T-cell (primary cell): ENCODE data around the gene ETFRF1. TPM values are rescaled to one million over a fixed set of nuclear protein-coding genes. Genes with fewer than 3 reads are reported as not detected.

Source experiments
- ATAC-seq, 4 experiments: fragments of 200-7000 bp in 3 of 4; fragments of 150-1000 bp in 1 of 4; cut with Tn5 transposase; replicated peaks in 1 of 4; 1 replicate in 3 of 4; 2 replicates in 1 of 4; pipeline ENCODE4 v1.10.0; 2021; ENCODE audit warnings: moderate library complexity in 3 of 4, mild to moderate bottlenecking in 2 of 4, moderate number of reproducible peaks in 1 of 4
- CTCF ChIA-PET, 2 donors: fragments of 300-600 bp; sonication (Branson Sonifier 250); formaldehyde crosslinking; loops; one replicate each; lab custom pipeline; 2022; ENCODE audit warnings: antibody characterized with exemption in 2 of 2; lab: Charles Lee
- POLR2A ChIA-PET, 2 donors: fragments of 300-600 bp; sonication (Branson Sonifier 250); formaldehyde crosslinking; loops; one replicate each; lab custom pipeline; 2022; ENCODE audit warnings: antibody characterized with exemption in 2 of 2; lab: Charles Lee
- DNase-seq, 35 experiments: peaks; one replicate each; pipeline versions ENCODE4 v3.0.0 to v3.0.0-alpha.2; 2013 to 2023
- H3K27ac ChIP-seq: one replicate; pipeline ENCODE4 v1.5.1; 2013; ENCODE audit warnings: low read length
- H3K27me3 ChIP-seq, 2 experiments: replicated peaks in 1 of 2; 1 replicate in 1 of 2; 2 replicates in 1 of 2; pipeline versions ENCODE4 v1.6.1 to v1.7.0; 2013; ENCODE audit warnings: low read length in 1 of 2, mixed read lengths in 1 of 2; ENCODE audit not compliant: control insufficient read depth in 2 of 2, insufficient read depth in 2 of 2; ENCODE audit errors: extremely low read depth in 1 of 2
- H3K36me3 ChIP-seq, 2 donors: 1 replicate in 1 of 2; 2 replicates in 1 of 2; pipeline versions ENCODE4 v1.6.1 to v1.7.0; 2013; ENCODE audit warnings: low read length in 1 of 2; ENCODE audit not compliant: control insufficient read depth in 2 of 2, insufficient read depth in 1 of 2; ENCODE audit errors: extremely low read depth in 1 of 2
- H3K4me1 ChIP-seq, 2 experiments: 1 replicate in 1 of 2; 2 replicates in 1 of 2; pipeline versions ENCODE4 v1.6.1 to v1.7.0; 2013; ENCODE audit warnings: low read length in 2 of 2, mixed read lengths in 1 of 2; ENCODE audit not compliant: insufficient read depth in 2 of 2, control insufficient read depth in 1 of 2; ENCODE audit errors: extremely low read depth in 1 of 2
- H3K4me3 ChIP-seq, 2 donors: 1 replicate in 1 of 2; 2 replicates in 1 of 2; pipeline versions ENCODE4 v1.5.1 to v1.7.0; 2013; ENCODE audit warnings: mild to moderate bottlenecking in 2 of 2, low read length in 1 of 2, moderate library complexity in 1 of 2; ENCODE audit not compliant: control insufficient read depth in 1 of 2; ENCODE audit errors: extremely low read depth in 1 of 2
- H3K9me3 ChIP-seq: 2 replicates; pipeline ENCODE4 v1.7.0; 2013
- H3K27ac Mint-ChIP-seq, 2 donors: one replicate each; pipeline ENCODE4 v1.8.0; 2020 to 2021; ENCODE audit warnings: mild to moderate bottlenecking in 2 of 2, mixed read lengths in 2 of 2
- H3K27me3 Mint-ChIP-seq, 2 donors: one replicate each; pipeline ENCODE4 v1.8.0; 2021 to 2022; ENCODE audit warnings: mixed read lengths in 2 of 2
- H3K36me3 Mint-ChIP-seq: one replicate; pipeline ENCODE4 v1.8.0; 2021; ENCODE audit warnings: mixed read lengths
- H3K4me1 Mint-ChIP-seq, 3 donors: one replicate each; pipeline ENCODE4 v1.8.0; 2020 to 2022; ENCODE audit warnings: mixed read lengths in 3 of 3, mild to moderate bottlenecking in 1 of 3
- H3K4me3 Mint-ChIP-seq, 3 donors: one replicate each; pipeline ENCODE4 v1.8.0; 2020 to 2022; ENCODE audit warnings: mild to moderate bottlenecking in 3 of 3, mixed read lengths in 3 of 3, moderate library complexity in 3 of 3
- H3K9me3 Mint-ChIP-seq, 3 donors: one replicate each; pipeline ENCODE4 v1.8.0; 2020 to 2022; ENCODE audit warnings: mixed read lengths in 3 of 3
- WGBS: methylation state at CpG from one replicate; pipeline ENCODE4 v1.1.5; 2013; ENCODE audit warnings: missing lambda C conversion rate; ENCODE audit not compliant: insufficient coverage; 5-methylcytosine and 5-hydroxymethylcytosine counted together
- total RNA-seq, 35 experiments: library from RNA in 6 of 35; stranded (reverse) in 6 of 35; fragments of 120-200 nt in 1 of 35; gene quantifications; one replicate each; pipeline versions ENCODE4 v1.2.1 to v1.2.4 and lab custom pipeline; 2013 to 2026

Gene ETFRF1
- total RNA-seq, 5 donors from 2014 or later (not counting 1 experiment from before 2014, with no cell fraction given): 20.0 to 34.4 (median 22.1) TPM

DNA sequence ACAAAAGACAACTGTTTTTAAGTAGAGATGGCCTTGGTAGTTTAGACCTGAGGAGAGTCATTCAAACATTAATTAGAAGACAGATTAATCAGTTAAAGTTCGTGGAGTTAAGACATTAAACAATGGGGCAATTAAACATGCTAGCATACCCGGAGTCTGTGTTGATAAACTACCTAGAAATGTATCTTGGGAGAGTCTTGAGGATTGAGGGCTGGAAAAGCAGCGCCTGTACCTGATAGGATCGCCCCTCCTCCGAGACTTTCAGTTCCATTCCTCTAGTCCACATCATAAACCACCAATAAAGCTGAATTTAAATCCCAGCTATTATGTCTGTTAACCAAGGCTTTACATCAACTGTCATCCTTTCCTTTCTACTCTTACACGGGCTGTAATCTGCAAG, 56.7 kb downstream of the ETFRF1 start:
- no peak for ATAC-seq
- H3K4me1 Mint-ChIP-seq: peaks cover 39 to 50% (median 39%) of the 10 kb centered on the region in 3 donors
- H3K27me3 Mint-ChIP-seq: no peaks in the 10 kb centered on the region
- H3K4me1 ChIP-seq: peaks cover 8 to 24% of the 10 kb centered on the region in 2 experiments
- H3K27ac ChIP-seq: peak overlapping the region; percentile 45
- peak overlapping the region; percentile 87 to 91 (median 89) for H3K4me3 Mint-ChIP-seq
- ChIA-PET POLR2A (interaction anchor here in 1 of 2 donors (0.7 to 1.4 kb wide), 3 partner anchors 9 to 57 kb away, joined by 3 to 11 read pairs (median 5); partner anchors contain the start of genes DNAI7 and ETFRF1), CTCF (interaction anchor here (1.0 to 3.0 kb wide), 5 partner anchors 10 to 72 kb away, joined by 3 to 26 read pairs (median 5); no protein-coding TSS in a partner anchor)
- WGBS: 100% methylated on average over 1 of the region's 6 CpGs
- DNase-seq: no peak
- H3K36me3 Mint-ChIP-seq: peaks cover 6% of the 10 kb centered on the region
- H3K27ac Mint-ChIP-seq: peak overlapping the region; percentile 68 to 71
- H3K4me3 ChIP-seq: peak overlapping the region; percentile 74 to 77
- no peaks in the 10 kb centered on the region for H3K9me3 Mint-ChIP-seq
- no peaks in the 10 kb centered on the region for H3K9me3 ChIP-seq
- no peaks in the 10 kb centered on the region for H3K36me3 ChIP-seq
- no peaks in the 10 kb centered on the region for H3K27me3 ChIP-seq

GRCh38 chr12:25252946-25253345, 57.9 kb downstream of the ETFRF1 start:
- DNase-seq (no peak), ATAC-seq (no peak)
- Histone ChIP-seq H3K9me3 (no peaks in the 10 kb centered on the region), H3K27ac (no peak overlapping the region), H3K4me3 (no peak overlapping the region), H3K36me3 (no peaks in the 10 kb centered on the region), H3K4me1 (peaks cover 8 to 23% of the 10 kb centered on the region in 2 experiments), H3K27me3 (no peaks in the 10 kb centered on the region)
- no CpG with 5 or more reads among the region's 3 CpGs for WGBS
- POLR2A ChIA-PET: interaction anchor here in 1 of 2 donors (0.6 to 1.2 kb wide), 2 partner anchors 10 to 19 kb away, joined by 3 to 5 read pairs; no protein-coding TSS in a partner anchor
- H3K27ac Mint-ChIP-seq: peak overlapping the region; percentile 21 to 75
- no peaks in the 10 kb centered on the region for H3K9me3 Mint-ChIP-seq
- CTCF ChIA-PET: interaction anchor here (0.6 to 3.0 kb wide), 2 partner anchors 11 to 18 kb away, joined by 5 to 26 read pairs; no protein-coding TSS in a partner anchor
- no peaks in the 10 kb centered on the region for H3K27me3 Mint-ChIP-seq
- no peaks in the 10 kb centered on the region for H3K36me3 Mint-ChIP-seq
- peaks cover 32 to 42% (median 32%) of the 10 kb centered on the region in 3 donors for H3K4me1 Mint-ChIP-seq
- peak overlapping the region in 1 of 3 donors; percentile 91 for H3K4me3 Mint-ChIP-seq

GRCh38 chr12:25253371-25254068, 58.5 kb downstream of the ETFRF1 start:
- no peak overlapping the region for H3K4me3 ChIP-seq
- no peaks in the 10 kb centered on the region for H3K36me3 ChIP-seq
- DNase-seq (no peak), ATAC-seq (no peak)
- peaks cover 8 to 20% of the 10 kb centered on the region in 2 experiments for H3K4me1 ChIP-seq
- Mint-ChIP-seq H3K4me1 (peaks cover 27 to 38% (median 28%) of the 10 kb centered on the region in 3 donors), H3K27ac (peak overlapping the region; percentile 21 to 75), H3K36me3 (no peaks in the 10 kb centered on the region), H3K9me3 (no peaks in the 10 kb centered on the region), H3K4me3 (peak overlapping the region in 1 of 3 donors; percentile 91), H3K27me3 (no peaks in the 10 kb centered on the region)
- POLR2A ChIA-PET: interaction anchor here in 1 of 2 donors (0.6 kb wide), 1 partner anchor 19 kb away, joined by 3 read pairs; no protein-coding TSS in a partner anchor
- CTCF ChIA-PET: interaction anchor here in 1 of 2 donors (3.0 kb wide), 1 partner anchor 12 kb away, joined by 26 read pairs; no protein-coding TSS in a partner anchor
- 66% methylated on average over 4 of the region's 5 CpGs for WGBS
- no peaks in the 10 kb centered on the region for H3K9me3 ChIP-seq
- H3K27ac ChIP-seq: peak overlapping the region; percentile 32
- H3K27me3 ChIP-seq: no peaks in the 10 kb centered on the region

- H3K27me3 Mint-ChIP-seq: no peaks in the 10 kb centered on the region
- CTCF ChIA-PET: no interaction called here
Measured at GRCh38 chr12:25254271-25254880, 59.3 kb downstream of the ETFRF1 start.

More at GRCh38 chr12:25254271-25254880, 59.3 kb downstream of the ETFRF1 start:
- DNase-seq: no peak
- POLR2A ChIA-PET: interaction anchor here in 1 of 2 donors (1.5 kb wide), 1 partner anchor 133 kb away, joined by 4 read pairs; no protein-coding TSS in a partner anchor
- peaks cover 21 to 31% (median 21%) of the 10 kb centered on the region in 3 donors for H3K4me1 Mint-ChIP-seq
- H3K9me3 Mint-ChIP-seq: no peaks in the 10 kb centered on the region
- H3K36me3 ChIP-seq: no peaks in the 10 kb centered on the region
- ATAC-seq: no peak
- H3K9me3 ChIP-seq: no peaks in the 10 kb centered on the region
- no peak overlapping the region for H3K27ac ChIP-seq
- no peaks in the 10 kb centered on the region for H3K36me3 Mint-ChIP-seq
- H3K4me1 ChIP-seq: peaks cover 6 to 14% of the 10 kb centered on the region in 2 experiments
- peak overlapping the region; percentile 24 to 75 for H3K27ac Mint-ChIP-seq
- no peaks in the 10 kb centered on the region for H3K27me3 ChIP-seq
- 88% methylated on average over 4 of the region's 4 CpGs for WGBS
- H3K4me3 ChIP-seq: no peak overlapping the region
- H3K4me3 Mint-ChIP-seq: no peak overlapping the region

Other genes starting within 250 kb of the ETFRF1 start
- 1 to 10 TPM; 1.2 to 4.2 (median 3.2) TPM for gene BCAT1, start 246.1 kb upstream of the ETFRF1 start, total RNA-seq
- under 1 TPM in 3 of 5 donors, not detected in 2; 0.16 to 0.90 (median 0.30) TPM for gene DNAI7, start 77 bp upstream of the ETFRF1 start, total RNA-seq
- 10 to 100 TPM; 29.1 to 44.1 (median 31.5) TPM for gene KRAS, start 55.7 kb downstream of the ETFRF1 start, total RNA-seq